Measurements from ENCODE around the gene HOXB9.
A peak's percentile ranks its signal among the peaks of the same experiment; 100 is the strongest.

HOXB9 gene

DNA sequence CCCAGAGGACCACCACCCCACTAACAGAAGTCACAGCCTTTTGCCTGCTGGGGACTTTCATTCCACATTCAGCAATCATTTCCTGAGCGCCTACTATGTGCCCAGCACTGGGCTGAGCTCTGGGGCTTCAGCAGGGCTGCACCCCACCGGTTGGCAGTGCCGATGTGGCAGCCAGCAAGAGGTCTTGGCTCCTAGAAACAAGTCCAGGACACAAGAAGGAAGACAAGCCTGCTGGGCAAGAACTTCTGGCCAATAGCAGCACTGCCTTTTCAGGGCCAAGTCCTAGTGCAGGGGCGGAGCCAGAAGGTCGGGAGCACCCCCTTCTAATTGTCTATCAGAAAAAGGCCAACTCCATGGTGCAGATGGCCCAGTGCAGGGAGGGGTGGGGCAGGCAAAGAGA is 13.0 kb upstream of the HOXB9 start:
- DNase-seq = no peak

- no peak for DNase-seq
Measured at GRCh38 chr17:48637323-48638260, 11.4 kb upstream of the HOXB9 start.

- DNase-seq = peak; percentile 23 to 62
Measured at GRCh38 chr17:48636177-48637018, 10.2 kb upstream of the HOXB9 start.

- no peak for DNase-seq
Measured at GRCh38 chr17:48634493-48635208, 8.5 kb upstream of the HOXB9 start.

DNA sequence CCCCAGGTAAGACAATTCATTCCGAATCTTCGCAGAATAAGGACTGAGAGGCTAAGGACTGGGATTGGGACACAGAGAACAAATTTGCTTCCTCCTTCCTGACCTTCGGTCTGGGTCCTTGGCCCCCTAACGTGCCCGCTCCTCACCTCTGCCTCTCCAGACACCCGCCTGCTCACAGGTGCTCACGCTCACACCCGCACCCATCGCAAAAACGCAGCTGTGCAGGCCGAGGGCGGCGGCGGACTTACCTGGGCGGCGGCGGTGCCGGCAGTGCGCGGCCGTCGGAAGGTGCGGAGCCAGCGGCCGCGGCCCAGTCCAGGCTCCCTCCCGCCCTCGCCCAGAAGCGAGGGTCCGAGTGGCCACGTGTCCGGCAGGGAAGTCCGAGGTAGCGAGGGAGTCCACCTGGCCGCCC is 7.1 kb upstream of the HOXB9 start:
- DNase-seq = no peak

DNA sequence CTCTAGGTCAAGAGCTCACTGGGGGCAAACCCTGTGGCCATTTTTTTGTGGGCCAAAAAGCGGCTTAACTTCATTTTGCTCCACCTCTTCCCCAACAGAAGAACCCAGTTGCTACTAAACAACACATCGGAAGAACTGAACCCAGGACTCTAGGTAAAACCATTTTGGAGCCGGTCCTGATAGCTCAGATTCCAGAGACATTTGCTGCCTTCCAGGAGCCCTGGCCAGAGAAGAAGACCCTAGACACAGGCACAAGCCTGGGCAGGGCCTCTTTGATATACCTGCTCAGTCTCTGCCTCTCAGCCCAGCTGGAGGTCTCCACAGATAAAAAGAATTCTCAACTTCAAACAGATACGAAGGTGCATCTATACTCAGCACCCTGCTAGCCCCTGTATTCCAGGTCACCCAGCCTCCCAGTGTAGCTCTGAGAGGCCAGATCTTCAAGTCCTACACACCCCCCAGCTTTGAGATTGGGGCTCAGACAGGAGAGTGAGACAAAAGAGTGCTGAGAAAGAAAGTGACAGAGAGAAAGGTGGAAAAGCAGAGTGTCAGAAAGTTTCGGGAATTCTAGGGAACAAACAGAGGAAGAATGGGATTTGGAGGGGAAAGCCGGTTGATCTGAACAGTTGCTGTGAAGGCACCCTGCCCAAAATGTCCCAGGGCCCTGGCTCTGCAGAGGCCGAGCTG is 6.6 kb upstream of the HOXB9 start:
- no peak for DNase-seq

DNA sequence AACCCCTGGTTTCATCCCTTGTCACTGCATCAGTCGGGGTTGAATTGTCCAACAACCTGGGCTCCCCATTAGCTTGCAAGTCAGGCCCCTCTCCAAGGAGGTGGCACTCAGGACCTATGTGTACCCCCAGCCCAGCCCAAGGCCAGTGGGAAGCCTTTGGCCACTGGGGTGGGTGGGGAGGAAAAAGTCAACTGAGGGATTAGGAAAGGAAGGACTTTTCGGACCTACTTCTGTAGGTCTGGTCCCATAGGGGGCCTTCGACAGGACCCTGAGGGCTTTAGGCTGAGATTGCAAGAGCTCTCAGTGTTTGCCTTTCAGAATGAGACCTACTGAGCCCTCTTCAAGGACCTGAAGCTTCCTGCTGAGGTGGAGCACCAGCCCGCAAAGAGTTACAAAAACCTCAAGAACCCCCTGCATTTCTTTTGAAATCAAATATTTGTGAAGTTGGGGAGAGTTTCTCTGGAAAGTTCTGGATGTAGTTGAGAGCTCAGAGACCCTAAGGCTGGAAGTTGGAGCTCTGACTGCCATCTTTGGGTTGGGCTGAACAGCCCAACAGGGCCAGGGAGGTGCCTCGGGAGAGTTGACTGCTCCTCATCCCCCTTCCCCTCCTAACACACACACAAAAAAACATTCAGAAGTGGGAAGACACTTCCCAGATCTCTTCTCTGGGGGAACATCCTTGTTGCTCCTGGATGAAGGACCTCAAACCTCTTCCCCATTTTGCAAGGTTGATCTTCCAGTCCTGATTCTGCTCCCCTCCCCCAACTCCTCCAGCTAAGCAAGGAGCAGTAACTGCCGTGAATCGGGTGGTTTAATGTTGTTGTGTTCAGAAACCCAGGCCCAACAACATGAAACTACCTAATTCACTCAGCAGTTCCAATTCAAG is 5.8 kb upstream of the HOXB9 start:
- DNase-seq = no peak

DNA sequence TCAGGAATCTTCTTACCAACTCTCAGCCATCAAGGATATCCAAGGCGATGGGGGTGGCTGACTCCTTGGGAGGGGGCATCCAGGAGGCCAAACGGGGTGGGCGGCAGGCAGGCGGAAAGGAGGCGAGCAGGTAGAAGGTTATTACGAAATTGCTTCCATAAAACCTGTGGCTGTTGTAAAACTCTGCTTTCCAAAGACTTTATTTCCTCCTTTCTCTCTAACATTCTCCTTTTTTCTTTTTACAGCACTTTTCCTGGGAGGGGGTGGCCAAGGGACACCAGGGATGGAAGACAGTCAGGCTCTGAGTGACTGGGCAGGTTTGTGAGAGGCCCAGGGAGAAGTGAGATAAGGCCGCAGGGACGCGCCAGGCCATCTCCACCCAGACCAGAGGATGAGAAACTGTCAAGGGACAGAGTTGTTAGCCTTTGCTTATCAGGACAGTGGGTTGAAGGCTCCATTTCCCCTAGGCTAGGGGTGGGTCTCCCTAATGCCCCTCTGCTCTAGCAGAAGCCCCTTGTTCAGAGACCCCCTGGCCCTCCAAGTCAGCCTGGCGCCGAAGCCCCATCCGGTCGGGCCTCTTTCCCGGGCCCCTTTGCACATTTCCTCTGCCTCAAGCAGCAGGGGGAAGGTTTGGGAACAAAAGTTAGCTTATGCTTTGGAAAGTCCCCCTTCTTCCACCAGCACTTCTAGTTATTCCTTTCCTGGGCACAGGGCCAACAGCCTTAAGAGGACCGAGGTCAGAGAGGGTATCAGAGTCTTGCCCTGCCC is 5.0 kb upstream of the HOXB9 start:
- no peak for DNase-seq

- no peak for DNase-seq
Measured at GRCh38 chr17:48630009-48630924, 4.1 kb upstream of the HOXB9 start.

- DNase-seq = no peak
Measured at GRCh38 chr17:48629411-48629759, 3.2 kb upstream of the HOXB9 start.

- DNase-seq = no peak
Measured at GRCh38 chr17:48628649-48629410, 2.7 kb upstream of the HOXB9 start.

DNA sequence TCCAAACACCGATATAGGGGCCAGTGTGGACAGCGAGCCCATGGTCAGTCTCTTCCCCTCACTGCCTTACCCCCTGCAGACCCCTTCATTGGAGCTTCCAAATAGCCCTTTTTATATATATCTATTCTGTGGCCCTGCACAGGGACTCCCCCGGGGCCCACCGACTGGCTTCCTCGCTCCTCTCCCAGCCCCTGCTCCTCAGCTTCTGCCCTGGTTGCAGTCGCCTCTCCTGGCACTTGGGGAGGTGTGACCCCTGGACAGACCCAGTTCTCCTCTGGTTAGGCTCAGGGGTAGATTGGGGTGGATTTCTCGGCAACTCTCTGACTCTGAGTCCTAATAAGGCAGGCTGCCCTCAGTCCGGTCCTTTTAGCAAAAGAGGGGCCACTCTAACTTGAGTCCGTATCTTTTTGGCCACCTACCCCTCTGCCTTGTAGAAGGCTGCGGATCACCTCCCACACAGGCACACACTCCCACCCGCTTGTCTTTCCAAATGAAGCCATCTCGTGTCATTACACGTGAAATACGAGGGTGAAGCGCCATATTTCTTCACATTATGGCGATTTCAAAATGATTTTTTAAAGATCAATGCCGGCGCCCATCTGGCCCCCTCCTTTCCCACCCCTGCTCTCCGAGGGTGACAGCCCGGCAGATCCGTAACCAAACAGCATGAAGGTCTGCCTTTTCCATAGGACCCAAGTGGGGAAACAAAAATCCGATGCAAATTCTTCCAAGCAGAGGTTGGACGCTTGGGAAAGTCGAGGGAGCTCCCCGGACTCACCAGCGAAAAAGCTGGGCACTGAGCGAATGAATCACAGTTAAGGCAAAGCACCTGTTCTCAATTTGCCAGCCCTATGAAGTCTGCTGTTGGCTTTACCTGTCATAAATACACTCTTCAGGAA is 1.7 kb upstream of the HOXB9 start:
- DNase-seq = no peak

- no peak for DNase-seq
Measured at GRCh38 chr17:48627118-48627597, 1.0 kb upstream of the HOXB9 start.

GRCh38 chr17:48625495-48626244 is 488 bp downstream of the HOXB9 start:
- DNase-seq = no peak

DNA sequence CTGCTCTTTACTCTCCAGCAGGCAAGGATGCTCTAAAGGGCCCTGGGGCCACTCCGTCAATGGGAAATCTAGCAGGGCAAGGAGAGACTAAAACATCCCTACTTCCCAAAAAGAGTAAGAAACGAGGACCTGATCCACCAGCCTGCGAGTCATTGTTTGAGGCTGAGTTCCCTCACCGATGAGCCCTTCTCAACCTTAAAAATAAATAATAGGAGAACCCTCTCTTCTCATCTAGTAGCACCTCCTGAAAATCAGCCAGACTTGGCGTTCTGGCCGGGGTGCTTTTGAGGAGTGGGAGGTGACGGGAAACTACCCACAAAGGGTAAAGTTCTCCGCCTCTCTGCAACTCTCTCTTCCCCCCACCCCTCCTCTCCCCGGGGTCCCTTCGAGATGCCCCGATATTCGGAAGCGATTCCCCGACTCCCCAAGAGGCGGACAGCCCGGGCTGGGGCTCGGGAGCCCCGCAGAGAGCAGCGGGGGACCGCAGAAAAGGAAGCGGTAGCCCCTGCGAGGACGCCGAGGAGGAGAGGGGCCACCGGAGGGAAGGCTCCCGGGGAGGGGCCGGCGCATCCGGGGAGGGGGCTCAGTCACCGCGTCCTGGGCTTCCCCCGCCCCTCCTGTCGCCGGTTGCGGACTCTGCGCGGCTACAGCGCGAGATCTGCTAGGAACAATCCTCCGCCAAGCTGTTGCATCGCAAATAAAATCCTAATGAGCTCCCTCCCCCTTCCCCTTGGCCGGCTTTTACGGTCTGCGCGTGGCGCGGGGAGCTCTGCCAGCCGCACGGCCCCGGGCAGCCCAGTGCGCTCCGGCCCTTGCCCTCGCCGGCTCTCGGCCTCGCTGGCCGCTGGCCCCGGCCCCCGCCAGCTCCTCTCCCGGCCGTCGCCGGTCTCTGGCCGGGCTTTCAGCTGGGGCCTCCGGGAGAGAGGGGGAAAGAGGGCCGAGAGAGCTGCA is 1.3 kb downstream of the HOXB9 start:
- no peak for DNase-seq

GRCh38 chr17:48624118-48624517 is 2.0 kb downstream of the HOXB9 start:
- no peak for DNase-seq
